Astrocyte (in vitro differentiated cells and primary cell): ENCODE data around the gene DNAJC30.

Source experiments
- CTCF ChIP-seq: IDR thresholded peaks from 2 replicates; pipeline ENCODE4 v1.5.1; 2011; ENCODE audit warnings: low read depth, mild to moderate bottlenecking, inconsistent platforms, low read length, moderate library complexity; ENCODE audit not compliant: insufficient read depth
- EZH2 ChIP-seq: IDR thresholded peaks from 2 replicates; pipeline ENCODE4 v1.6.1; 2012; ENCODE audit warnings: mild to moderate bottlenecking, low read length, inconsistent platforms; ENCODE audit not compliant: insufficient read depth

- TF ChIP-seq CTCF: no peak
- no peak for TF ChIP-seq EZH2
Observed at GRCh38 chr7:73721377-73721817, 38.1 kb upstream of the DNAJC30 start.
